Activated CD4-positive, alpha-beta T cell treated with anti-CD3 and anti-CD28 coated beads, Interleukin-2, Interleukin-4, amounts not matched to agents 100 ng/mL and 50 ng/mL, durations not matched to agents 16 hours and 8 hours (primary cell): ENCODE data around the gene MRGPRE.

Experiments
- DNase-seq: peaks from one replicate; pipeline ENCODE4 v3.0.0-alpha.2; 2020; ENCODE audit warnings: low spot score

MRGPRE gene

DNA sequence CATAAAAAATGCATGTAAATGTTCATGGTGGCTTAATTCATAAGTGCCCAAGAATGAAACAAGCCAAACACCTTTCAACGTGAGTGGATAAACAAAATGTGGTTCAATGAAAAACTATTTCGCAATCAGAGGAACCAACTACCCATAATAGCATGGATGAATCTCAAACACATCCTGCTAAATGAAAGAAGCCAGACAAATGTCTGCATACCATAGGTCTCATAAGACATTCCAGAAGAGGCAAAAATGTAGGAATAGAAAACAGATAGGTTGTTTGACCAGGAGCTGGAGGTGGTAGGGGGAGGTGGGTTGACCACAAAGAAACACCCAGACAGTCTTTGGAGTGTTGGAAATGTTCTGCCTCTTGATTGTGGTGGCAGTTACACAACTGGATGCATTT, 53.9 kb downstream of the MRGPRE start:
- no peak for DNase-seq

DNA sequence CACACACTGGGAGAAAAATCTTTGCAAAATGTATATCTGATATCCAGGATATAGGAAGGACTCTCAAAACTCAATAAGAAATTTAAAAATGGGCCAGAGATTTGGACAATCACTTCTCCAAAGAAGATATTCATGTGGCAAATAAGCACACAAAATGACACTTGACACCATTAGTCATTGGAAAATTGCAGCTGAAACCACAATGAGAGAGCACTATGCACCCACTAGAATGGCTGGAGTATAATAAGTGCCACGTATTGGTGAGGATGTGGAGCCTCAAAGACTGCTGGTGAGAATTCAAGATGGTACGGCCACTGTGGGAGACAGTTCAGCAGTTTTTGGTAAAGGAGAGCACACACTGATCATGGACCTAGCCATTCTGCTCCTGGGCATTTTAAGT, 54.3 kb downstream of the MRGPRE start:
- no peak for DNase-seq
